Measurements from ENCODE around the gene PARD3B. TPM values are rescaled to one million over a fixed set of nuclear protein-coding genes. Genes with fewer than 3 reads are reported as not detected.

The PARD3B gene
- polyA plus RNA-seq, 3 donors, result not detected

GRCh38 chr2:205321231-205321630 lies 776.0 kb downstream of the PARD3B start:
- Histone ChIP-seq H3K4me3 (replicated peaks in 1 of 3; ENCODE audit: low read depth in 2 of 3, low read length in 3 of 3) (no peak overlapping the region), H4K20me1 (ENCODE audit: insufficient read depth, low read length) (no peaks in the 10 kb centered on the region), H2AFZ (ENCODE audit: insufficient read depth, low read depth, low read length, poor library complexity, severe bottlenecking) (no peak overlapping the region), H3K27ac (ENCODE audit: low read depth in 1 of 2, low read length in 2 of 2) (no peak overlapping the region), H3K27me3 (ENCODE audit: control insufficient read depth in 2 of 2, insufficient read depth in 2 of 2, low read length in 2 of 2) (no peaks in the 10 kb centered on the region), H3K9ac (ENCODE audit: insufficient read depth, low read length, poor library complexity, severe bottlenecking) (no peak overlapping the region), H3K4me1 (ENCODE audit: control insufficient read depth in 1 of 2, insufficient read depth in 2 of 2, low read length in 2 of 2) (no peaks in the 10 kb centered on the region), H3K79me2 (ENCODE audit: insufficient read depth, low read length) (no peaks in the 10 kb centered on the region), H3K36me3 (replicated peaks in 1 of 2; ENCODE audit: control insufficient read depth in 1 of 2, insufficient read depth in 2 of 2, low read length in 2 of 2) (no peaks in the 10 kb centered on the region), H3K9me3 (replicated peaks in 1 of 2; ENCODE audit: control insufficient read depth in 1 of 2, insufficient read depth in 1 of 2, low read length in 2 of 2) (no peaks in the 10 kb centered on the region), H3K4me2 (replicated peaks; ENCODE audit: extremely low read depth, low read length, poor library complexity, severe bottlenecking) (no peak overlapping the region)
- WGBS (ENCODE audit: insufficient coverage), result 100% methylated on average over 1 of the region's 2 CpGs
- Mint-ChIP-seq H3K4me3 (no peak overlapping the region), H3K36me3 (no peaks in the 10 kb centered on the region), H3K27ac (no peak overlapping the region), H3K9me3 (peaks cover 0 to 3% (median 0%) of the 10 kb centered on the region in 7 donors), H3K4me1 (peaks cover 2% of the 10 kb centered on the region), H3K27me3 (ENCODE audit: low read depth in 3 of 3) (peaks cover 0 to 2% (median 0%) of the 10 kb centered on the region in 3 donors)
- no peak for DNase-seq
- intact Hi-C loops (cut with micrococcal nuclease), result no loop called here
- TF ChIP-seq CTCF (IDR thresholded peaks at IDR 0.05), result no peak

- no peaks in the 10 kb centered on the region for H3K79me2 ChIP-seq (ENCODE audit: insufficient read depth, low read length)
- Mint-ChIP-seq H3K4me1 (peaks cover 2% of the 10 kb centered on the region), H3K27ac (no peak overlapping the region), H3K9me3 (peaks cover 0 to 1% (median 0%) of the 10 kb centered on the region in 7 donors), H3K4me3 (no peak overlapping the region), H3K27me3 (ENCODE audit: low read depth in 3 of 3) (peaks cover 0 to 2% (median 0%) of the 10 kb centered on the region in 3 donors), H3K36me3 (no peaks in the 10 kb centered on the region)
- no peaks in the 10 kb centered on the region for H3K9me3 ChIP-seq (replicated peaks in 1 of 2; ENCODE audit: control insufficient read depth in 1 of 2, insufficient read depth in 1 of 2, low read length in 2 of 2)
- DNase-seq, result no peak
- H3K4me1 ChIP-seq (ENCODE audit: control insufficient read depth in 1 of 2, insufficient read depth in 2 of 2, low read length in 2 of 2), result no peaks in the 10 kb centered on the region
- no peak overlapping the region for H3K27ac ChIP-seq (ENCODE audit: low read depth in 1 of 2, low read length in 2 of 2)
- no CpG with 5 or more reads among the region's 2 CpGs for WGBS (ENCODE audit: insufficient coverage)
- no peak overlapping the region for H2AFZ ChIP-seq (ENCODE audit: insufficient read depth, low read depth, low read length, poor library complexity, severe bottlenecking)
- no peaks in the 10 kb centered on the region for H3K27me3 ChIP-seq (ENCODE audit: control insufficient read depth in 2 of 2, insufficient read depth in 2 of 2, low read length in 2 of 2)
- H3K4me2 ChIP-seq (replicated peaks; ENCODE audit: extremely low read depth, low read length, poor library complexity, severe bottlenecking), result no peak overlapping the region
- no peak overlapping the region for H3K9ac ChIP-seq (ENCODE audit: insufficient read depth, low read length, poor library complexity, severe bottlenecking)
- intact Hi-C loops (cut with micrococcal nuclease), result no loop called here
- no peak overlapping the region for H3K4me3 ChIP-seq (replicated peaks in 1 of 3; ENCODE audit: low read depth in 2 of 3, low read length in 3 of 3)
- no peaks in the 10 kb centered on the region for H3K36me3 ChIP-seq (replicated peaks in 1 of 2; ENCODE audit: control insufficient read depth in 1 of 2, insufficient read depth in 2 of 2, low read length in 2 of 2)
- no peak for TF ChIP-seq CTCF (IDR thresholded peaks at IDR 0.05)
- H4K20me1 ChIP-seq (ENCODE audit: insufficient read depth, low read length), result no peaks in the 10 kb centered on the region
Observed at GRCh38 chr2:205323929-205324328, 778.7 kb downstream of the PARD3B start.

All from CD14-positive monocyte (primary cell).